ENCODE results near the gene WDR64.

WDR64 gene

GRCh38 chr1:241846375-241846774 lies 194.3 kb downstream of the WDR64 start:
- DNase-seq = no peak

- DNase-seq = no peak
These were observed 194.9 kb downstream of the WDR64 start for GRCh38 chr1:241846862-241847539.

- no peak for DNase-seq
These were observed 195.4 kb downstream of the WDR64 start for GRCh38 chr1:241847540-241847795.

- DNase-seq = peak; percentile 79
These were observed 196.0 kb downstream of the WDR64 start, which contains the start of gene EXO1 for GRCh38 chr1:241847796-241848685. Gene EXO1 (plus strand): TSS chr1:241848204. CDS start chr1:241850426, 2,222 bp downstream.

GRCh38 chr1:241848686-241849344 lies 196.7 kb downstream of the WDR64 start:
- no peak for DNase-seq

- DNase-seq = no peak
These were observed 197.2 kb downstream of the WDR64 start for GRCh38 chr1:241849345-241849695.

All from NCI-H510A treated with DMSO at 0.1 percent for 48 hours (cell line).